Medulla oblongata (tissue), 1 donor: ENCODE measurements around the gene BCAM.
"Not testable (repeated sequence)": the region's sequence is repeated elsewhere in the genome, so short reads cannot be mapped to it uniquely, and the experiment has no call there.

Experiments
- DNase-seq: peaks from one replicate; pipeline ENCODE4 v3.0.0-alpha.2; 2015; ENCODE audit errors: extremely low spot score

The BCAM gene

GRCh38 chr19:44848812-44849447, 40.0 kb downstream of the BCAM start:
- no peak for DNase-seq

- no peak for DNase-seq
Measured at GRCh38 chr19:44850641-44851109, 41.8 kb downstream of the BCAM start.

GRCh38 chr19:44851427-44851826, 42.5 kb downstream of the BCAM start:
- DNase-seq, result no peak

GRCh38 chr19:44855606-44856005, 46.7 kb downstream of the BCAM start:
- DNase-seq, result no peak

GRCh38 chr19:44856421-44857083, 47.6 kb downstream of the BCAM start:
- peak; percentile 61 for DNase-seq

GRCh38 chr19:44857837-44858236, 48.9 kb downstream of the BCAM start:
- DNase-seq, result no peak

- DNase-seq, result not testable (repeated sequence)
Measured at GRCh38 chr19:44861576-44861975, 52.7 kb downstream of the BCAM start.

- DNase-seq, result no peak
Measured at GRCh38 chr19:44863990-44864389, 55.1 kb downstream of the BCAM start.

- DNase-seq, result peak; percentile 25
Measured at GRCh38 chr19:44865196-44865767, 56.4 kb downstream of the BCAM start.

- no peak for DNase-seq
Measured at GRCh38 chr19:44866664-44867063, 57.8 kb downstream of the BCAM start.

GRCh38 chr19:44867578-44867977, 58.7 kb downstream of the BCAM start:
- no peak for DNase-seq

GRCh38 chr19:44869733-44870470, 61.0 kb downstream of the BCAM start:
- peak; percentile 40 for DNase-seq
